ENCODE measurements around the gene DYNLT1. TPM values are rescaled to one million over a fixed set of nuclear protein-coding genes. Genes with fewer than 3 reads are reported as not detected.

The DYNLT1 gene
- total and polyA plus RNA-seq, 10 of the 15 experiments (the other 5 are each of a cell fraction or from before 2014, with no cell fraction given), result 33.6 to 298 (median 89.2) TPM

DNA sequence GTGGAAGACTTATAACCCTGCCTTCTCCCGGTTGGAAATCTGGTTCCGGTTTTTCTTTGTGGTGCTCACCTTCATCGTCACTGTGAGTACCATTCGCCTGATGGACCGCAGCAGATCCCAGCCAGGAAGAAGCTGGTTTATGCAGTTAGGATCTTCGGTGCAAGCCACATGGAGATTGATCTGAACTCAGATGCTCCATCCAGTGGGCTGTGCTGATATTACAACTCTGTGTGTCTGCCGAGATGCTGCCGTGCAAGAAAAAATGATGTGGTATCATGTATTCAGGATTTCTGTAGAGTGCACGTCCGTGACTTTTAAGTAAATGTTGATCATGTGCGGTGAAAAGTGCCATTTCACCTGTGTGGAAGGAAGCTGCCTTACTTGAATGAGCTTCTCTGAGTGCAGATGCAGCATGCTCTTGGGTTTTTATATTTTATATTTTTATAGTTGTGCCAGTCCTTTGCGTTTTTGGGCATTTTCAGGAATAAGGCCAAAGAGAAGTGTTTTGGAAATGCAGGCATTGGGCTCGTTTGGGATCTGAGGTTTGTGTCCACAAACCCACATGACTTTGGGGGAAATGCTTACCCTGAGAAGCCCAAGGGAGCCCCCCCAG, 39.2 kb downstream of the DYNLT1 start:
- WGBS (ENCODE audit: insufficient coverage, insufficient replicate concordance, low lambda C conversion rate, missing lambda C conversion rate), result 27% methylated on average over 13 of the region's 13 CpGs
- Histone ChIP-seq H3K4me1 (ENCODE audit: control insufficient read depth, insufficient read depth, low read length) (no peaks in the 10 kb centered on the region), H3K4me2 (ENCODE audit: control insufficient read depth, insufficient read depth) (no peak overlapping the region), H4K20me1 (ENCODE audit: control insufficient read depth, insufficient read depth) (no peaks in the 10 kb centered on the region), H3K27ac (ENCODE audit: control insufficient read depth, insufficient read depth) (no peak overlapping the region), H3K36me3 (ENCODE audit: control insufficient read depth in 2 of 2, insufficient read depth in 2 of 2, low read length in 1 of 2) (peaks cover 0 to 13% of the 10 kb centered on the region in 2 experiments; a peak in 2 of 4 replicates), H2AFZ (ENCODE audit: control insufficient read depth, low read depth, low read length) (no peak overlapping the region), H3K27me3 (replicated peaks in 1 of 2; ENCODE audit: control insufficient read depth in 2 of 2, insufficient read depth in 2 of 2, low read length in 1 of 2) (no peaks in the 10 kb centered on the region), H3K9ac (ENCODE audit: control insufficient read depth, insufficient read depth, low read length) (no peak overlapping the region), H3K4me3 (no peak overlapping the region), H3K79me2 (ENCODE audit: control insufficient read depth, insufficient read depth, low read length) (no peaks in the 10 kb centered on the region), H3K9me3 (replicated peaks; ENCODE audit: control insufficient read depth, insufficient read depth, low read length) (no peaks in the 10 kb centered on the region)
- DNase-seq (ENCODE audit: low read depth, low spot score), result peak; percentile 36
- intact Hi-C loops (cut with micrococcal nuclease; ENCODE audit: unreplicated experiment), result loop anchor here (1.0 kb wide), 2 partner anchors 84 to 384 kb away; no protein-coding TSS in a partner anchor
- peak; percentile 95 for FAIRE-seq
- ATAC-seq, result peak; percentile 90
- SMC1A ChIA-PET (ENCODE audit: uncharacterized antibody, unreplicated experiment), result interaction anchor here (0.6 to 4.7 kb wide), 22 partner anchors 9 to 391 kb away, joined by 3 to 36 read pairs (median 4); partner anchors contain the start of gene SYTL3
- POLR2A ChIA-PET, result no interaction called here
- in situ Hi-C loops (cut with MboI), result no loop called here
- TF ChIP-seq YY1 (IDR thresholded peaks at IDR 0.05; ENCODE audit: low read depth, low read length) (peak; percentile 50; the same call in 1 of the 2 replicates), SREBF1 (IDR thresholded peaks at IDR 0.05; ENCODE audit: low read length) (no peak), SMC3 (IDR thresholded peaks at IDR 0.05; ENCODE audit: borderline replicate concordance, low read length) (peak; percentile 88), CEBPB (IDR thresholded peaks at IDR 0.05; ENCODE audit: borderline replicate concordance in 1 of 2, low read depth in 2 of 2, low read length in 2 of 2) (no peak), RUNX3 (IDR thresholded peaks at IDR 0.05; ENCODE audit: low read length) (0 out of 2 replicates have a peak, but pooled peaks have one; percentile 24), NFXL1 (IDR thresholded peaks at IDR 0.05; ENCODE audit: borderline replicate concordance) (no peak), RB1 (IDR thresholded peaks at IDR 0.05; ENCODE audit: borderline replicate concordance) (0 out of 2 replicates have a peak, but pooled peaks have one; percentile 32), CREM (IDR thresholded peaks at IDR 0.05; ENCODE audit: low read depth) (no peak), RAD21 (IDR thresholded peaks at IDR 0.05; ENCODE audit: insufficient read depth, low read depth, low read length) (peak; percentile 72), SUZ12 (IDR thresholded peaks at IDR 0.05; ENCODE audit: unreplicated experiment) (no peak), SUPT20H (IDR thresholded peaks at IDR 0.05; ENCODE audit: borderline replicate concordance, control insufficient read depth, low read depth, low read length) (no peak), ZNF24 (IDR thresholded peaks at IDR 0.05) (peak; percentile 98), ZNF207 (IDR thresholded peaks at IDR 0.05; ENCODE audit: borderline replicate concordance) (no peak), POU2F2 (IDR thresholded peaks at IDR 0.05; ENCODE audit: borderline replicate concordance, low read depth, low read length) (peak; percentile 9; the same call in 1 of the 3 replicates), SMARCA5 (IDR thresholded peaks at IDR 0.05) (no peak)
- TF ChIP-seq, protein P1, sequence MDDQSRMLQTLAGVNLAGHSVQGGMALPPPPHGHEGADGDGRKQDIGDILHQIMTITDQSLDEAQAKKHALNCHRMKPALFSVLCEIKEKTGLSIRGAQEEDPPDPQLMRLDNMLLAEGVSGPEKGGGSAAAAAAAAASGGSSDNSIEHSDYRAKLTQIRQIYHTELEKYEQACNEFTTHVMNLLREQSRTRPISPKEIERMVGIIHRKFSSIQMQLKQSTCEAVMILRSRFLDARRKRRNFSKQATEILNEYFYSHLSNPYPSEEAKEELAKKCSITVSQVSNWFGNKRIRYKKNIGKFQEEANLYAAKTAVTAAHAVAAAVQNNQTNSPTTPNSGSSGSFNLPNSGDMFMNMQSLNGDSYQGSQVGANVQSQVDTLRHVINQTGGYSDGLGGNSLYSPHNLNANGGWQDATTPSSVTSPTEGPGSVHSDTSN (IDR thresholded peaks at IDR 0.05; ENCODE audit: insufficient replicate concordance, low read depth, low read length), result no peak
- TF ChIP-seq, protein P2, sequence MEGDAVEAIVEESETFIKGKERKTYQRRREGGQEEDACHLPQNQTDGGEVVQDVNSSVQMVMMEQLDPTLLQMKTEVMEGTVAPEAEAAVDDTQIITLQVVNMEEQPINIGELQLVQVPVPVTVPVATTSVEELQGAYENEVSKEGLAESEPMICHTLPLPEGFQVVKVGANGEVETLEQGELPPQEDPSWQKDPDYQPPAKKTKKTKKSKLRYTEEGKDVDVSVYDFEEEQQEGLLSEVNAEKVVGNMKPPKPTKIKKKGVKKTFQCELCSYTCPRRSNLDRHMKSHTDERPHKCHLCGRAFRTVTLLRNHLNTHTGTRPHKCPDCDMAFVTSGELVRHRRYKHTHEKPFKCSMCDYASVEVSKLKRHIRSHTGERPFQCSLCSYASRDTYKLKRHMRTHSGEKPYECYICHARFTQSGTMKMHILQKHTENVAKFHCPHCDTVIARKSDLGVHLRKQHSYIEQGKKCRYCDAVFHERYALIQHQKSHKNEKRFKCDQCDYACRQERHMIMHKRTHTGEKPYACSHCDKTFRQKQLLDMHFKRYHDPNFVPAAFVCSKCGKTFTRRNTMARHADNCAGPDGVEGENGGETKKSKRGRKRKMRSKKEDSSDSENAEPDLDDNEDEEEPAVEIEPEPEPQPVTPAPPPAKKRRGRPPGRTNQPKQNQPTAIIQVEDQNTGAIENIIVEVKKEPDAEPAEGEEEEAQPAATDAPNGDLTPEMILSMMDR (IDR thresholded peaks at IDR 0.05 in 2 of 3, conservative IDR thresholded peaks at IDR 0.05 in 1 of 3; ENCODE audit: control insufficient read depth in 2 of 3, extremely low read depth in 1 of 3, insufficient read depth in 1 of 3, low read depth in 3 of 3, low read length in 3 of 3), result peak; percentile 68 to 84 (median 74); a peak in 5 of 6 replicates
- CTCF ChIA-PET, result interaction anchor here (0.8 to 6.8 kb wide), 27 partner anchors 10 to 398 kb away, joined by 3 to 88 read pairs (median 4); partner anchors contain the start of genes DYNLT1 and SYTL3
- RAD21 ChIA-PET (ENCODE audit: unreplicated experiment), result interaction anchor here (0.6 to 3.4 kb wide), 14 partner anchors 24 to 399 kb away, joined by 3 to 35 read pairs (median 4); no protein-coding TSS in a partner anchor
- no TSS peak for BruUV-seq (replicated peaks)

Measured in GM12878 (cell line).